GM19452 (cell line): Measurements from ENCODE around the gene FXYD4.

ENCODE experiments used
- ATAC-seq: cut with Tn5 transposase; IDR thresholded peaks from one replicate; pipeline ENCODE4 v1.9.1; 2021; ENCODE audit not compliant: unreplicated experiment

The FXYD4 gene

GRCh38 chr10:43343126-43343525, 28.3 kb upstream of the FXYD4 start:
- ATAC-seq = no peak

GRCh38 chr10:43344051-43344450, 27.4 kb upstream of the FXYD4 start:
- ATAC-seq = no peak

GRCh38 chr10:43347997-43348396, 23.4 kb upstream of the FXYD4 start:
- peak; percentile 22 for ATAC-seq

- peak; percentile 96 for ATAC-seq
Measured at GRCh38 chr10:43348511-43349312, 22.7 kb upstream of the FXYD4 start.

DNA sequence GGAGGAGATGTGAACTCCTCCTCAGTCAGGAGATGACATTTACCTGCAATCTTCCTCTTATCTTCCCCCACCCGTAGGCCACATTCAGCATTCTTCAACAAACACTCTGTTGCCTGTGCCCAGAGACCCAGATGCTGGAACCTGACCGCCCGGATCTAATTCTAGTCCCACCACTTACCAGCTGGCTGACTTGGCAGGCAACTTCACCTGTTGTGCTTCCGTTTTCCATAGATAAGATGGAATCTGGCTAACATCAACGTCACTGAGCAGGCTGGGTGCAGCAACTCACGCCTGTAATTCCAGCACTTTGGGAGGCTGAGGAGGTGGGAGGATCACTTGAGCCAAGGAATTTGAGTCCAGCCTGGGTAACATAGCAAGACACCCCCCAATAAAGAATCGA, 21.3 kb upstream of the FXYD4 start:
- ATAC-seq = no peak

- ATAC-seq = no peak
Measured at GRCh38 chr10:43350686-43351085, 20.8 kb upstream of the FXYD4 start.

GRCh38 chr10:43351301-43351700, 20.1 kb upstream of the FXYD4 start:
- no peak for ATAC-seq

DNA sequence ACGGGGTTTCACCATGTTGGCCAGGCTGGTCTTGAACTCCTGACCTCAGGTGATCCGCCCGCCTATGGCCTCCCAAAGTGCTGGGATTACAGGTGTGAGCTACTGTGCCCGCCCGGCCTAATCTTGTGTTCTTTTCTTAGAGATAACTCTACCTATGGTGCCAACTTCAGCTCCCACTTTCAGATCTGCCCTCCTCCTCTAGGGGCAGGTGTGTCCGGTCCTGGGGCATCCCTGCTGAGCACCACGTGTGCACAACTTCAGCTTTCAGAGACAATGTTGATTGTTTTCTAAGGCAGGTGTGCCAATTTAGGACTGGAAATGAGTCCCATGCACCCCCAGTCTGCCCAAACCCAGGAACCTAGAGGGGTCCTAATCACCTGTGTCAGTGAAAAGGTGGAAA, 18.5 kb upstream of the FXYD4 start:
- ATAC-seq = no peak

GRCh38 chr10:43353495-43354329, 17.7 kb upstream of the FXYD4 start:
- no peak for ATAC-seq

- no peak for ATAC-seq
Measured at GRCh38 chr10:43354330-43354635, 17.2 kb upstream of the FXYD4 start.

DNA sequence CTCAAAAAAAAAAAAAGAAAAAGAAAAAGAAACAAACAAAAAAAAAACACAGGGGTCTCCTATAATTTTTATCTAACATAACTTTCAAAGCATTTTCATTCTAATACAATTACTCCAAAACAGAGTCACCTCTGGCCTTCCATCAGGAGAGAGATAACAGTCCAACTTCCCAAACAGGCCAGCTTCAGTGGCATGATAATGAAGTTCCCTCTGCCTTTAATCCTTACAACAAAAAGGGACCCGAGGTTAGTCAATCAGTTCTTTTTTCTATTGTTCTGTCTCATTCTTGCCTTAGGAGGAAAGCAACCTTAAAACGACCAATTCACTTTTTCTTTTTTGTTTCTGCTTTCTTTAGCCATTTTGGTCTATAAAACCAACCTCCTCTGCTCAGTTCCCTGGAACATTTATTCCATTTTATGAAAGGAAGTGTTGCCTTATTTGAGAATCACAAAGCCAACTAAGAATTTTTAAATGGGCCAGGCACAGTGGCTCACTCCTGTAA, 16.5 kb upstream of the FXYD4 start:
- no peak for ATAC-seq

GRCh38 chr10:43355749-43356371, 15.6 kb upstream of the FXYD4 start:
- no peak for ATAC-seq

DNA sequence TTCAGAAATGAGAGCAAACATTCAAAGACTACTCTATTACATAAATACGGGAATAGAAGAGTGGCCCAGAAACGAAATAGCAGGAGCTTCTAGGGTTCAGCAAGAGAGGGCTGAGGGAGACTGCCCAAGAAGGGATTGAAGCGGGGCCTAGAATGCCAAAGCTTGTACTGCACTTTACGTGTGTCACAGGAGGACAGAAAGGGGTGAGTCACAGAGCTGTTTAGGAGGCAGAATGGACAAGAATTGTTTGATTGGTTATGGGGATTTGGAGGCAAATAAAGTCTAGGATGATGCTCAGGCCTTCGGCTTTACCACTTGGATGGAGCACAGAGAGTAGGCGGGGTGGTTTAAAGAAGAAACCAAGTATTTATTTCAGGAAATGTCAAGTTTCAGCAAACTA, 11.3 kb upstream of the FXYD4 start:
- ATAC-seq = no peak

GRCh38 chr10:43361547-43362190, 9.8 kb upstream of the FXYD4 start:
- no peak for ATAC-seq

- ATAC-seq = peak; percentile 98
Measured at GRCh38 chr10:43362191-43362839, 9.1 kb upstream of the FXYD4 start.

- no peak for ATAC-seq
Measured at GRCh38 chr10:43365001-43365400, 6.4 kb upstream of the FXYD4 start.

- ATAC-seq = no peak
Measured at GRCh38 chr10:43369921-43370320, 1.5 kb upstream of the FXYD4 start.

DNA sequence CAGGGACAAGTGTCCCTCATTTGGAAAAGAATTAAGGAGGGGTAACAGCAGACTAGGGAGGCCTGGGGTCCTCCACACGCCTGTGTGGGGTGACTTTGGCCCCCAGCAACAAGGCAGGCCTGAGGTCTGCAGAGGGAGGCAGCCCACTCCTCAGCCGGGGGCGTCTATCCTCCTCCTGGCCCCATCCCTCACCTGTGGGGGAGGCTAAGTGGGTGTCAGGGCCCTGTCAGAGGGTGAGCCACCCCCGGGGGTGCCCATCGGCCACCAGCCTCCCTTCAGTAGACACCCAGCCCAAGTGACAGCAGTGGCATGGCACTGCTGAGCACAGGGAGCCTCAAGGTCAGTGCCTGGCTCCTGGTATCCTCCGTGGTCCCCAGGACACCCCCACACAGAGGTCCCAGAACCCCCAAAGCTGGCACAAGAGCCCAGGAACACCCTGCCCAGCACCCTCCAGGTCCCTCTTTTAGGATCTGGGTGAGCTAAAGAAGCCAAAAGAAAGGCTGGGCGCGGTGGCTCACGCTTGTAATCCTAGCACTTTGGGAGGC, 693 bp upstream of the FXYD4 start:
- ATAC-seq = no peak

DNA sequence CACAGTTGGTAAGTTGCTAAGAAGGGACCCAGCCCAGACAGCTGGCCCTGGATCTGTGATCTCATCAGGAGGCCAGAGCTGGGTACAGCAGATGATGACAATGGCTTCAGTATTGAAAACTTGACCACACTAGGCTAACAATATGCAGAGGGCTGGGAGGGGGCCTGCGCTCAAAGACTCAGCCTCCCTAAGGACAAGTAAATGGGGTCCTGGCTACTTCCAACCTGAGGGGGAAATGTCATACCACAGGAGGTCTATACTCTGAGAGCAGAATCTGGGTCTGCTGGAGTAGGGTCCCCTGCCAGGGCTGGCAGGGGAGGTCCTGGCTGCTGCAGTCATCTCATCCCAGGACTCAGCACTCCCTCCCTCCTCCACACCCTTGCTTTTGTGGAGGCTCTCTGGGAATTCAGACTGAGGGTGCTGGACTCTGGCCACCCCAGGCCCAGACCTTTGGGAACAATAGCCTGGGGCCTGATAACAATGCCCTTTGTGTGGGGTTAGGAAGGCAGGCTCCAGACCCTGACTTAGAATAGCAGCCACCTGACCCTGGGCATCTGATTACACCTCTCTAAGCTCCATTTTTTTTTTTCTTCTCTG, 1.4 kb downstream of the FXYD4 start:
- ATAC-seq = no peak

- no peak for ATAC-seq
Measured at GRCh38 chr10:43373461-43373860, 2.0 kb downstream of the FXYD4 start.
